Upper lobe of left lung (tissue), 6 donors: ENCODE data around the gene SH3PXD2A. TPM values are rescaled to one million over a fixed set of nuclear protein-coding genes. Genes with fewer than 3 reads are reported as not detected.

ENCODE experiments used
- ATAC-seq, 2 donors: fragments of 200-7000 bp; cut with Tn5 transposase; one replicate each; pipeline ENCODE4 v1.9.1; 2022; ENCODE audit warnings: mild to moderate bottlenecking in 2 of 2, moderate library complexity in 2 of 2; ENCODE audit not compliant: low FRiP score in 2 of 2
- DNase-seq, 2 donors: peaks; one replicate each; pipeline ENCODE4 v3.0.0-alpha.2; 2019 to 2020
- H3K27ac ChIP-seq, 4 donors: fragments of 200-600 bp; sonication (generic); one replicate each; pipeline ENCODE4 v1.5.1; 2016 to 2019
- H3K27me3 ChIP-seq, 4 donors: fragments of 200-600 bp; sonication (generic); one replicate each; pipeline ENCODE4 v1.5.1; 2017 to 2019
- H3K36me3 ChIP-seq, 4 donors: fragments of 200-600 bp; sonication (generic); one replicate each; pipeline ENCODE4 v1.5.1; 2016 to 2019
- H3K4me1 ChIP-seq, 4 donors: fragments of 200-600 bp; sonication (generic); one replicate each; pipeline ENCODE4 v1.5.1; 2018 to 2019
- H3K4me3 ChIP-seq, 4 donors: fragments of 200-600 bp; sonication (generic); one replicate each; pipeline ENCODE4 v1.5.1; 2017 to 2019; ENCODE audit warnings: mild to moderate bottlenecking in 2 of 4, moderate library complexity in 1 of 4
- H3K9me3 ChIP-seq, 4 donors: fragments of 200-600 bp; sonication (generic); one replicate each; pipeline ENCODE4 v1.5.1; 2018 to 2019
- EP300 ChIP-seq, 4 donors: sonication (generic); formaldehyde crosslinking; IDR thresholded peaks; one replicate each; pipeline ENCODE4 v1.5.1; 2017; ENCODE audit warnings: antibody characterized with exemption in 4 of 4, control low read depth in 2 of 4
- POLR2A ChIP-seq, 4 donors: fragments of 450-650 bp; IDR thresholded peaks; one replicate each; pipeline ENCODE4 v1.5.1; 2016 to 2017; ENCODE audit warnings: antibody characterized with exemption in 4 of 4, mild to moderate bottlenecking in 2 of 4
- POLR2AphosphoS5 ChIP-seq, 2 donors: sonication (generic); formaldehyde crosslinking; IDR thresholded peaks; one replicate each; pipeline ENCODE4 v1.5.1; 2017; ENCODE audit warnings: antibody characterized with exemption in 2 of 2
- WGBS, 2 donors: methylation state at CpG; one replicate each; pipeline ENCODE4 v1.1.5; 2017 to 2018; 5-methylcytosine and 5-hydroxymethylcytosine counted together
- total RNA-seq, 6 donors: library from RNA; depleted of rRNA in 4 of 6; stranded (reverse); fragments of >200 nt in 4 of 6; gene quantifications; one replicate each; pipeline versions ENCODE4 v1.1.0 to v1.2.1, GENCODE V29; 2016 to 2021
- TF ChIP-seq, protein P1 (sequence below), 6 experiments: fragments of 450-650 bp in 4 of 6; fragments of 200-600 bp in 2 of 6; sonication (generic) in 2 of 6; IDR thresholded peaks; one replicate each; pipeline ENCODE4 v1.5.1; 2016 to 2019; ENCODE audit warnings: antibody characterized with exemption in 6 of 6
- donor health status: DM: no; HTN: no; CAD: no; lungs with moderate emphysema.
- donor health status: DM: no; HTN: yes; CAD: no; lungs with severe emphysema.

The SH3PXD2A gene
- total RNA-seq, 6 donors from 2014 or later, result 19.6 to 42.2 (median 30.8) TPM

DNA sequence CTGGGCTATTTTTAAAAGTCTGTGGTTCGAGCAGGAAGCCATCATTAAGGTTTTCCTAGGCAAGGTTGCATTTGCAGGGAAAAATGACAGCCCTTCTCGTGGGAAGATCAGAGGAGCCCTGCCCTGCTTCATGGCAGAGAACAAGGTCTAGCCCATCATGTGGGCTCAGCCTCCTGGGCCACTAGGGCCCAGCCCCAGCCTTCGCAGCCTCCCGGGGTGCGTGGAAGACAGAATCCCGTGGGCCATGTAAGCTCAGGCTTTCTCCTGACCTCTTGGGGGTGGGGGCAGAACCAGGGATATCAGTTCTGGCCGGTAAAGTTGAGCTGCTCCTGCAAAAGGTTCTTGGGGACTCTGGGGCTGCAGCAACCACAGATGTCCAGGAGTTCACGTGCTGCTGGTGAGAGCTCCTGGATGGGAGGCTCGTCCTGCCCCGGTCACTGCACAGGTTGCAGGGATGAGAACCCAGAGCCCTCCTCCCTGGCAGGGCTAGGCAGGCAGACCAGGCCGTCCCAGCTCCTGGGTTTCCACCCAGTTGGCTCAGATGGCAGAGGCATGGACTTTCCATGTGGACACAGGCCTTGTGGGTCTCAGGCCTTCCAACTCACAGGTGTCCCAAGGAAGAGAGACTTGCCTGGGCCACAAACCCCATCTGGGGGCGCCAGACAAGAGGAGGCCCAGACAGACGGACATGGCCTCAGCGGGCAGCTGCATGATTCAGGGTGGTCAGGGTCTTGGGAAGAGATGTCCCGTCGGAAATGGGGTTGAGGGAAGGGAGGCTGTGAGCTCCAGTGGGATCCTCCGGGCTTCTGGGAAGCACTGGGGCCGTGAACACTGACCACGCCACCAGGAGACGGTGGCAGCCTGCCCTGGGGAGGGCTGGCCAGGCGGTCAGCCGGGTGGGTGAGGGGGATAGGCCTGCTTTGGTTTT lies 235.7 kb downstream of the SH3PXD2A start:
- Histone ChIP-seq H3K27me3 (no peaks in the 10 kb centered on the region), H3K9me3 (no peaks in the 10 kb centered on the region), H3K36me3 (peaks cover 0 to 72% (median 42%) of the 10 kb centered on the region in 4 donors), H3K4me3 (no peak overlapping the region), H3K27ac (peak overlapping the region; percentile 7 to 48 (median 34)), H3K4me1 (peaks cover 11 to 35% (median 21%) of the 10 kb centered on the region in 4 donors)
- TF ChIP-seq EP300 (IDR thresholded peaks at IDR 0.05) (no peak), POLR2AphosphoS5 (IDR thresholded peaks at IDR 0.05) (no peak), POLR2A (IDR thresholded peaks at IDR 0.05) (no peak)
- TF ChIP-seq, protein P1, sequence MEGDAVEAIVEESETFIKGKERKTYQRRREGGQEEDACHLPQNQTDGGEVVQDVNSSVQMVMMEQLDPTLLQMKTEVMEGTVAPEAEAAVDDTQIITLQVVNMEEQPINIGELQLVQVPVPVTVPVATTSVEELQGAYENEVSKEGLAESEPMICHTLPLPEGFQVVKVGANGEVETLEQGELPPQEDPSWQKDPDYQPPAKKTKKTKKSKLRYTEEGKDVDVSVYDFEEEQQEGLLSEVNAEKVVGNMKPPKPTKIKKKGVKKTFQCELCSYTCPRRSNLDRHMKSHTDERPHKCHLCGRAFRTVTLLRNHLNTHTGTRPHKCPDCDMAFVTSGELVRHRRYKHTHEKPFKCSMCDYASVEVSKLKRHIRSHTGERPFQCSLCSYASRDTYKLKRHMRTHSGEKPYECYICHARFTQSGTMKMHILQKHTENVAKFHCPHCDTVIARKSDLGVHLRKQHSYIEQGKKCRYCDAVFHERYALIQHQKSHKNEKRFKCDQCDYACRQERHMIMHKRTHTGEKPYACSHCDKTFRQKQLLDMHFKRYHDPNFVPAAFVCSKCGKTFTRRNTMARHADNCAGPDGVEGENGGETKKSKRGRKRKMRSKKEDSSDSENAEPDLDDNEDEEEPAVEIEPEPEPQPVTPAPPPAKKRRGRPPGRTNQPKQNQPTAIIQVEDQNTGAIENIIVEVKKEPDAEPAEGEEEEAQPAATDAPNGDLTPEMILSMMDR (IDR thresholded peaks at IDR 0.05), result no peak
- ATAC-seq (no peak), DNase-seq (peak in 1 of 2 donors; percentile 66)
- WGBS, 2 donors, result 90 to 95% methylated on average over 14 to 22 of the region's 22 CpGs

DNA sequence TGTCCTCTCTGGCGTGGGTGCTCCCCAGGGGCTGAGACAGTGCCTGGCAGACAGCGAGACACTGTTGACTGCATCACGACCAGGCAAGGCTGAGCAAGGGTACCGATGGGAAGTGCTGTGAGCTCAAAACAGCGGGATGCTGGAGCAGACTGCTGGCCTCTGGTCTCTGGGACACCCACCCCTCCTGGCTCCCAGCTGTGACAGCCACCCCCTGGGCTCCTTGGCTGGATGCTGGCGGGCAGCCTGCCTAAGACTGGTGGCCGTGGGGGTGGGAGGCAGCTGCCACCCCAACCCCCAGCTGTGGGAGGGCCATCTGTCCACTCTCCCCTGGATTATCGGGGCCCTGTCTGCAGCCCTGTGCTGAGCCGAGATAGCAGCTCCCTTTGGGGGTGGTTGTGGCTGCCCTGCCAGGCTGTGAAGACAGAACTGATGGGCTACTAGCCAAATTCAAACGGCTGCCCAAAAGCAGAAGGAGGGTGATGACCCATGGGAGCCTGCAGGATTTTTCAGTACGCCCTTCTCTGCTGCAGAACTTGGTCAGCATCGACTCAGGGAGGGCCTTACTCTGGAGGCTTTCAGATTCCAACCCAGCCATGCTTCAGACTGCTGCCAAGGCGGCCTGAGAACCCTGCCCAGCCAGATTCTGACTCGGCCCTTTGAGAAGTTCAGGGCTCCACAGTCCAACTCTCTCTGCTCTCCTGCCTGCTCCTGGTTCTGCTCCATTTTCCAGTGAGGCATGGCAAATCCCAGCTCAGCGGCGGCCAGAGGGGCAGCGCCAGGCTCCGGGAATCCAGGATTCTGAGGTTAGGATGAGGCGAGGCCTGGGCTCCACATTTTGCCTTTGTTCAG lies 236.6 kb downstream of the SH3PXD2A start:
- H3K9me3 ChIP-seq, result no peaks in the 10 kb centered on the region
- DNase-seq (peak in 1 of 2 donors; percentile 78), ATAC-seq (peak in 1 of 2 donors; percentile 77)
- H3K4me3 ChIP-seq, result no peak overlapping the region
- WGBS, 2 donors, result 73 to 74% methylated on average over 13 to 19 of the region's 19 CpGs
- TF ChIP-seq POLR2A (IDR thresholded peaks at IDR 0.05) (no peak), POLR2AphosphoS5 (IDR thresholded peaks at IDR 0.05) (no peak), EP300 (IDR thresholded peaks at IDR 0.05) (no peak)
- TF ChIP-seq, protein P1 (IDR thresholded peaks at IDR 0.05), result no peak
- H3K36me3 ChIP-seq, result peaks cover 0 to 65% (median 38%) of the 10 kb centered on the region in 4 donors
- H3K27me3 ChIP-seq, result no peaks in the 10 kb centered on the region
- H3K27ac ChIP-seq, result peak overlapping the region in 3 of 4 donors; percentile 4 to 54 (median 28)
- H3K4me1 ChIP-seq, result peaks cover 11 to 35% (median 22%) of the 10 kb centered on the region in 4 donors

DNA sequence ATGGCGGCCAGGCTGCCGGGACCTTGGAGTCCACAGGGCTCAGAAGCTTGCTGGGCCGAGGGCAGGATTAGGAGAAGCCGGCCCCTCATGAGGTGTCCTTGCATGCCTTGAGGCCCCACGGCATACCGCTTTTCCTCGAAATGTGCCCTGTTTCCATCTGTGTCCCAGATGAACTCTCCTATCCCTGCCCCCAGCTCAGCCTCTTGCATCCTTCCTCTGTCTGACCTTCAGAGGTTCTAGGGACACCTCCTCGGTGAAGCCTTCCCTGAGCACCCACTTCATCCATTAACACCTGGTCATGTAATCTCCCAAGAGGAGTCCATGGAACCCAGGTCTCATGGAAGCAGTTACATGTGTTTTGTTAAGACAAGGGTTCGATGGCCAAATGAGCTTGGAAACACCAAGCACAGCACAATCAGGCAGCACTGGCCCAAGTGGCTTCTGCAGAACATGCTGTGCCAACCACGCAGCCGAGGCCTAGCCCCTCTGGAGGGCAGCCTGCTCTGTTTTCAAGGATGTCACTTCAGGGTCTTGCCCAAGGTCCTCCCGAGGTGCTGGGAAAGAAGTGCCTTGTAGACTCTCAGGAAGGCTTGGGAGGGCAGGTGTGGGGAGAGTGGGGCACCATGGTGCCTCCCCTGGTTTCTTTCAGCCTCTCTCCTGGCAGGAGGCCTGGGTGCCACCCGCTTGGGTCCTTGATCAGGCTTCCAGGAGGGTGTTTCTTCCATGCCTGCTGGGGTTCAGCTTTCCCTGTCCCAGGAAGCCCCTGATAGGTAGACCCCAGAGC lies 237.6 kb downstream of the SH3PXD2A start:
- peak overlapping the region in 2 of 4 donors; percentile 4 to 54 for H3K27ac ChIP-seq
- ATAC-seq (no peak), DNase-seq (no peak)
- H3K4me1 ChIP-seq, result peaks cover 11 to 35% (median 22%) of the 10 kb centered on the region in 4 donors
- no peak overlapping the region for H3K4me3 ChIP-seq
- H3K9me3 ChIP-seq, result no peaks in the 10 kb centered on the region
- 84 to 93% methylated on average over 10 to 13 of the region's 13 CpGs for WGBS, 2 donors
- TF ChIP-seq POLR2AphosphoS5 (IDR thresholded peaks at IDR 0.05) (no peak), EP300 (IDR thresholded peaks at IDR 0.05) (no peak), POLR2A (IDR thresholded peaks at IDR 0.05) (no peak)
- TF ChIP-seq, protein P1 (IDR thresholded peaks at IDR 0.05), result no peak
- no peaks in the 10 kb centered on the region for H3K27me3 ChIP-seq
- H3K36me3 ChIP-seq, result peaks cover 0 to 65% (median 39%) of the 10 kb centered on the region in 4 donors
